ENCODE results near the gene LRMDA.

LRMDA gene

DNA sequence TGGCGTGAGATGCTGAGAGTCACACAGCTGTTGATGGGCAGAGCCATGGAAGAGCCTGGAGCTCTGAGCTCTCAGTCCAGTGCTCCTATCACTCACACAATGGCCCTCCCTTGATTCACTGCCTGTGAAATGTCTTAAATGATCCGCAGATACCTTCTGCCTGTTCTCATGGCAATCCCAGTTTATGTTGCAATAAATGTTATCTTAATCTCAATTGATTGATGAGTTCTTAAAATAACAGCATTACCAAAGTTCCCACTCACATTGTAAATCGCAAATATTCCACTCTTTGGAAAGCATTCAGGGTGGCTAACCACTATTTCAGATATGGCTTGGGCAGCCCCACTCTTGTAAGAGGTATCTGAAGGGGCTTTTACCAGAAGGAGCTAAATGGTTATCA lies 865.5 kb downstream of the LRMDA start:
- Mint-ChIP-seq H3K9me3 (peaks cover 4% of the 10 kb centered on the region), H3K27ac (peak overlapping the region; percentile 72 to 91 (median 85)), H3K27me3 (ENCODE audit: low read depth) (no peaks in the 10 kb centered on the region), H3K4me3 (no peak overlapping the region), H3K4me1 (peaks cover 51% of the 10 kb centered on the region), H3K36me3 (ENCODE audit: low read depth) (no peaks in the 10 kb centered on the region)
- TF ChIP-seq, protein P1, sequence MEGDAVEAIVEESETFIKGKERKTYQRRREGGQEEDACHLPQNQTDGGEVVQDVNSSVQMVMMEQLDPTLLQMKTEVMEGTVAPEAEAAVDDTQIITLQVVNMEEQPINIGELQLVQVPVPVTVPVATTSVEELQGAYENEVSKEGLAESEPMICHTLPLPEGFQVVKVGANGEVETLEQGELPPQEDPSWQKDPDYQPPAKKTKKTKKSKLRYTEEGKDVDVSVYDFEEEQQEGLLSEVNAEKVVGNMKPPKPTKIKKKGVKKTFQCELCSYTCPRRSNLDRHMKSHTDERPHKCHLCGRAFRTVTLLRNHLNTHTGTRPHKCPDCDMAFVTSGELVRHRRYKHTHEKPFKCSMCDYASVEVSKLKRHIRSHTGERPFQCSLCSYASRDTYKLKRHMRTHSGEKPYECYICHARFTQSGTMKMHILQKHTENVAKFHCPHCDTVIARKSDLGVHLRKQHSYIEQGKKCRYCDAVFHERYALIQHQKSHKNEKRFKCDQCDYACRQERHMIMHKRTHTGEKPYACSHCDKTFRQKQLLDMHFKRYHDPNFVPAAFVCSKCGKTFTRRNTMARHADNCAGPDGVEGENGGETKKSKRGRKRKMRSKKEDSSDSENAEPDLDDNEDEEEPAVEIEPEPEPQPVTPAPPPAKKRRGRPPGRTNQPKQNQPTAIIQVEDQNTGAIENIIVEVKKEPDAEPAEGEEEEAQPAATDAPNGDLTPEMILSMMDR (IDR thresholded peaks at IDR 0.05; ENCODE audit: unreplicated experiment in 3 of 3), result no peak

DNA sequence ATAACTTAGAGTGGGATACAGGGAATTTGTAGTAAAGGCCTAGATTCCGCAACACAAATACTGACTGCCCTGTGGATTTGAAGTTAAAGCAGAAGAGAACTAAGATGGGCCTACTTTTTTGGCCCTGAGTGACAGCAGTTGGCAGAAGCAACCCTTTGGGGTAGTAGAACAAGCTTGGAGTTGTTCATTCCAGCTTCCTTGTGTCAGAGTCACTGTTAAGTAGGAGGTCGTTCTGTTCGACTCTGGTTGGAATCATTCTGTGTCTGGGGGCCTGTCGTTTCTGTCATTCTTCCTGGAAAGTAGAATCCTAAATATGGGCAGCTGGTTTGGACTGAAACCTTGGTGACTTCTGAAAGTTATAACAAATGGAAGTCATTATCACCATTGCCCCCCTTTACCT lies 865.9 kb downstream of the LRMDA start:
- no peak overlapping the region for H3K4me3 Mint-ChIP-seq
- no peaks in the 10 kb centered on the region for H3K27me3 Mint-ChIP-seq (ENCODE audit: low read depth)
- peaks cover 55% of the 10 kb centered on the region for H3K4me1 Mint-ChIP-seq
- H3K27ac Mint-ChIP-seq, result peak overlapping the region; percentile 72 to 91 (median 85)
- H3K9me3 Mint-ChIP-seq, result peaks cover 4% of the 10 kb centered on the region
- H3K36me3 Mint-ChIP-seq (ENCODE audit: low read depth), result no peaks in the 10 kb centered on the region
- TF ChIP-seq, protein P1 (IDR thresholded peaks at IDR 0.05; ENCODE audit: unreplicated experiment in 3 of 3), result no peak

DNA sequence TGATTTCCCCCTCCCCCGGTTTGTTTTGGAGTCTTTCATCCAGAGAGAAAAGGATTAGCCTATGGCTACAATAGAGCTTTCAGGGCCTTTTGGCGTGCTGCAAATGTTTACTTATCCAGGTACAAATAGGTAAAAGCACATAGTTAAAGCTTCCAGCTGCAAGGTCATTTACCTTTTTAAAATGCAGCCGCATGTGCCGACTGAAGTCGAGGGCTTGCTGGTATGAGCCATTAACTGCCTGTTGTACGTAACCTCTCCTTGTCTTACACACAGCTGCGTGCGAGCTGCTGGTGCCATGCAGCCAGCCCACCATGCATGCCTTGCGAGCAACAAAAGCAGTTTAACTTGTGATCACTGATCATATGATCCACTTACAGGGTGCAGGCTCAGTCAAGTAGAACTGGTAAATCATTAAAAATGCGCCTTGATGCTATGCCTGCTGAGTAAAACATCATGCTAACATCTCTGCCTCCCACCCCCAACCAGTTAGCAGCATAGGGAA lies 866.4 kb downstream of the LRMDA start:
- TF ChIP-seq, protein P1 (IDR thresholded peaks at IDR 0.05; ENCODE audit: unreplicated experiment in 3 of 3), result no peak
- H3K4me1 Mint-ChIP-seq, result peaks cover 60% of the 10 kb centered on the region

DNA sequence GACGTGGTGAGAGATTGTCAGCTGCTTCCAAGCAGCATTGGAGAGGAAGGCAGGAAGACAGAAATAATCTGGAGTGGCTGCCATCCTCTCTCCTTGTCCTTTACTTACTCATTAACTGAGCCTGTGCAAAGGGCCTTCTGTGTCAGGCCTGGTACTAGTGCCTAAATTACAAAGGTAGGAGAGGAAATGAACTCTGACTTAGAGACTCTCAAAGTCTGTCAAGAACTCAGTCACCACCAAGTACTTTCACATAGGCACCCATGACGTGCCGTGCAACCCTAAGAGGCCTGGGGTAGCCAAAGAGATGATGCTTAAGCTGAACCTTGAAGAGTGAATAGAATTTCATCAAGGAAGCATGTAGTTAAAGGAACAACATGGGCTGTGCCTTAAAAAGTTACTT lies 866.9 kb downstream of the LRMDA start:
- no peak overlapping the region for H3K4me3 Mint-ChIP-seq
- TF ChIP-seq, protein P1 (IDR thresholded peaks at IDR 0.05; ENCODE audit: unreplicated experiment in 3 of 3), result no peak
- peaks cover 65% of the 10 kb centered on the region for H3K4me1 Mint-ChIP-seq
- H3K36me3 Mint-ChIP-seq (ENCODE audit: low read depth), result no peaks in the 10 kb centered on the region
- H3K27ac Mint-ChIP-seq, result peak overlapping the region; percentile 72 to 91 (median 85)
- peaks cover 4% of the 10 kb centered on the region for H3K9me3 Mint-ChIP-seq
- H3K27me3 Mint-ChIP-seq (ENCODE audit: low read depth), result no peaks in the 10 kb centered on the region

More for the DNA sequence above, 866.4 kb downstream of the LRMDA start:
- Mint-ChIP-seq H3K36me3 (ENCODE audit: low read depth) (no peaks in the 10 kb centered on the region), H3K27me3 (ENCODE audit: low read depth) (no peaks in the 10 kb centered on the region), H3K4me3 (no peak overlapping the region), H3K9me3 (peaks cover 4% of the 10 kb centered on the region), H3K27ac (peak overlapping the region; percentile 72 to 91 (median 85))

DNA sequence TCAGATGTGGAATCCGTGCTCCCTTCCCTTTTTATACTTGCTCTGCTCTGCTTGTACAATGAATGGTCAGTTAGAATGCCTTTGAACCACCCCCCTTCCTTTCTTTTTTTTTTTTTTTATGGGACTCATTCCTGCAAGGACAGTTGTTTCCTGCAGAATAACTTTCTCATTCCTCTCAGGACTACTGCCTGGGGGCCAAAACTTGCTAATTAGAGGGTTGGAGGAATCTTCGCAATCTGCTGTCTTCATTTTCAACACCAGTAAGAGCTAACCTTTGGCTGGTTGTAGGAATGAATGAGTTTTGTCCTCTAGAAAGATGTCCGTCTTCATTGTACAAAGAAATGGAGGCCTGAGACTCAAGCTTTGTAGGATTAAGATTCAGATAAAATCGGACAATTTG lies 868.1 kb downstream of the LRMDA start:
- H3K9me3 Mint-ChIP-seq, result peaks cover 4% of the 10 kb centered on the region
- TF ChIP-seq, protein P1 (IDR thresholded peaks at IDR 0.05; ENCODE audit: unreplicated experiment in 3 of 3), result no peak
- peak overlapping the region; percentile 7 to 59 (median 54) for H3K27ac Mint-ChIP-seq
- peaks cover 7% of the 10 kb centered on the region for H3K27me3 Mint-ChIP-seq (ENCODE audit: low read depth)
- no peak overlapping the region for H3K4me3 Mint-ChIP-seq
- no peaks in the 10 kb centered on the region for H3K36me3 Mint-ChIP-seq (ENCODE audit: low read depth)
- peaks cover 67% of the 10 kb centered on the region for H3K4me1 Mint-ChIP-seq

DNA sequence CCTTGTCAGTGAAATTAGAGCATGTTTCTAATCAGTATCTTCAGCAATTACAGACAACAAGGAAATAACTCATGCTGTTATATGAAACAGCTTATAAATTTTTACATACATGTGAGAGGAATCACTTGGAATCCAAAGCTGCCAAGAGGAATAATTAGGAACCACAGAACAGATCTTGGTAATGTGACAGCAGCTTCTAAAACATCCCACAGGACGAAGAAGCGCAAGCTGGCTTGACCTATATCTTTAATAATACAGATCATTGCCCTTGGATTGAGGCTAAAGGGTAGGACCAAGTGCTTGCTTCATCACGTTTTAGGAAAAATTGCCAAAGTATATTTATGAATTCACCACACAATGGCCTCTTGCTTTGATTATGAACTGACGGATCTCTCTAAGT lies 869.8 kb downstream of the LRMDA start:
- peak overlapping the region; percentile 61 to 88 (median 65) for H3K27ac Mint-ChIP-seq
- H3K4me3 Mint-ChIP-seq, result no peak overlapping the region
- no peaks in the 10 kb centered on the region for H3K9me3 Mint-ChIP-seq
- peaks cover 67% of the 10 kb centered on the region for H3K4me1 Mint-ChIP-seq
- TF ChIP-seq, protein P1 (IDR thresholded peaks at IDR 0.05; ENCODE audit: unreplicated experiment in 3 of 3), result no peak
- H3K27me3 Mint-ChIP-seq (ENCODE audit: low read depth), result peaks cover 7% of the 10 kb centered on the region
- no peaks in the 10 kb centered on the region for H3K36me3 Mint-ChIP-seq (ENCODE audit: low read depth)
